DMS79 treated with DMSO at 0.1 percent for 48 hours (cell line): Measurements from ENCODE around the gene TAF1A.

ENCODE experiments used
- DNase-seq: peaks from one replicate; lab custom pipeline; 2025; lab: John Stamatoyannopoulos, UW

Gene TAF1A

DNA sequence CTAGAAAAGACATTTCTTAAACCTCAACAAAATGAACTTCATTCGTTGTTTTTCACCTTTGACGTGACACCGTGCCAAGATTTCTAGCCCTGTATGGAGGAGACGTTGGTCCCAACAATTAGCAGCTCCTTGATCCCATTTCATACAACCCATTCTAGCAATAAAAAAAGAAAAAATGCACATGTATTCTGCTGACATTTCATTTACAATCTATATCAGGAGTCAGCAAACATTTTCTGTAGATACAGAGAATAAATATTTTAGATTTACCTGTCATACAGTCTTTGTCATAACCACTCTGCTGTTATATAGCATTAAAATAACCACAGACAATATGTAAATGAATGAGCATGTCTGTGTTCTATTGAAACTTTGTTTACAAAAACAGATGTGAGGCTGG lies 7.0 kb upstream of the TAF1A start:
- DNase-seq = no peak

DNA sequence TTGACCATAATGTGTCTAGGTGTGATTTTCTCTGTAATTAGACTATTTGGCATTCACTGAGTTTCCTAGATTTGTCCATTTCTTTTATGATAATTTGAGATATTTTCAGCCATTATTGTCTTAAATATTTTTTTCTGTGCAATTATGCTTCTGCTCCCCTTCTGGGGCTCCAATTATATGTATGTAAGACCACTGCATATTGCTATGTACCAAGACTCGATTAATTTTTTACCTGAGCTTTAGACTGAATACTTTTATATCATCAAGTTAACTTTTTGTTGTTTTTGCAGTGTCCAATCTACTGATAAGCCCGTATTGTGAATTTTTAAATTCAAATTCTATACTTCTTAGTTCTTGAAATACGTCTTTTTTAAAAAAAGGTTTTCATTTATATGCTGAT lies 5.1 kb upstream of the TAF1A start:
- DNase-seq = no peak

DNA sequence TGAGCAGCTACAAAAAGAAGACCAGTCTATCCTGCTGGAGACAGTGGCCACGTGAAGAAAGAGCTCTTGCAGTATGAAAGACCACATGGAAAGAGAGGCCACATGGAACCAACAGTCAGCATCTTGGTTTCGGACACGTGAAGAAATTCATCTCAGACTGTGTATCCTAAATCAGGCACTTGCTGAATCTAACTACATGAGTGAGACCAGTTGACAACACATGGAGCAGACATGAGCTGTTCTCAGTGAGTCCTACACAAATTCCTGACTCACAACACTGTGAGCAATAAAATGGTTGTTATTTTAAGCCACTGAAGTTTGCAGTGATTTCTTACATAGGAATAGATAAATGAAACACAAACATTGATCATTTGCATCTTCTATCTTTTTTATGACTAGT lies 2.4 kb upstream of the TAF1A start:
- no peak for DNase-seq

DNA sequence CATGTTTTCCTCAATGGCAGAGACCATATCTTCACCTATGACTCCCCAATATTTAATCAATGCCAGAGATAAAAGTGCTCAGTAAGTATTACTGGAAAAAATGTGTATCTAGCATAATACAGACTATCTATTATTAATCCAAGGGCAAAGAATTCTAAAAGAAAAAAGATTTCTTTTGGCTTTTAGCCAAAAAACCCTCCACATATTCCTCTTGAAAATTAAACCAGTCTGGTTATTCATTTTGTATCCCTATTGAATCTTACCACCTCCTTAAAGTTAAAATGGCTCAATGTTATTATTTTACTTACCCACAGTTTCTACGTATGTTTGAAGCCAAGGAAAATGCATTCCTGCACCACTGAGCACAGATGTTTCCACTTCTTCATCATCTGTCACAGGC lies 1.6 kb downstream of the TAF1A start:
- no peak for DNase-seq

DNA sequence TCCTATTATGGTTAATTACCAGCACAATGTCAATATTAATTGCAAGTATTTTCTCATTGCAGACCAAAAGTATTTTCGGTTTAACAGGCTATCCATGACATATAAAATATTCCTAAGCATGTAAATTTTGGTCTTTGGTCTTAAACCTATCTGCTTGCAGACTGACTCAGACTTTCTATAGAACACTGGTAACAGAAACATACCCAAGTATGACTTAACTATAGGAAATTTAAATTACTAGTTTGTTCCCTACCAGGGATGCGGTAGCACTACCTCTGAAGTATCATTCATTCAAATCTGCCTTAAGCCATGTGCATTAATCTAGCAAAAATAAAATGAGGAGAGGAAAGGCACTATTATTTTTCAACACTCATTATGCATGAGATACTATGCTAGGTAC lies 2.9 kb downstream of the TAF1A start:
- no peak for DNase-seq

DNA sequence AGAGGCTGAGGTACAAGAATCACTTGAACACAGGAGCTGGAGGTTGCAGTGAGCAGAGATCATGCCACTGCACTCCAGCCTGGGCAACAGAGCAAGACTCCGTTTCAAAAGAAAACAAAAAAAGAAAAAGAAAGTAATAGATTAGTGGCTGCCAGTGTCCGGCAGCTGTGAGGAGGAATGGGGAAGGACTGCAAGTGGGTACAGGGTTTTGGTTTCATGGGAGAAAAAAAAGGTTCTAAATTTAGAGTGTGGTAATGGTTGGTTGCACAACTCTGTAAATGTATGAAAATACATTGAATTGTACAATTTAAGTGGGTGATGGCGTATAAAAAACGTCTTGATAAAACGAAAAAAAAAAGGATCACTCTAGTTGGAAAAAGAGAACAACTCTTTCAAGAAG lies 6.7 kb downstream of the TAF1A start:
- no peak for DNase-seq

DNA sequence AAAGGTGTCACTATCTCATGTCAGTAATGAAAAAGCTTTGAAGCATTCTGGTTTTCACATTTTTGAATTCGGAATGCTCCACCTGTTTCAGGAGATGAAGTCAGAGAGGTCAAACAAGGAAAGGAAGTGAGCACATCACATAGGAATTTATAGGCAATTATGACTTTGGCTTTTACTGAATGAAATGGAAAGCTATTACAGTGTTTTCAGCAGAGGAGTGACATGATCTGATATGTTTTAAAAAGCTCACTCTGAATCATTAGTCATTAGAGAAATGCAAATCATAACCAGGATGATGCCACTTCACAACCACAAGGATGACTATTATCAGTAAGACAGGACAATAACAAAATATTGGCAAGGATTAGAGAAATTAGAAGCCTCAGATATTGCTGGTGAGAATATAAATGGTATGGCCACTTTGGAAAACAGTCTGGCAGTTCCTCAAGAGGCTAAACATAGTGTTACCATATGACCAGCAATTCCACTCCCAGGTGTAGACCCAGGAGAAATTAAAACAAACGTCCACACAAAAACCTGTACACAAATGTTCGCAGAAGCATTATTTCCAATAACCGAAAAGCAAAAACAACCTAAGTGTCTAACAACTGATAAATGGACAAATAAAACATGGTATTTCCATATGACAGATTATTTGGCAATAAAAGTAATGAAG lies 7.5 kb downstream of the TAF1A start:
- no peak for DNase-seq

DNA sequence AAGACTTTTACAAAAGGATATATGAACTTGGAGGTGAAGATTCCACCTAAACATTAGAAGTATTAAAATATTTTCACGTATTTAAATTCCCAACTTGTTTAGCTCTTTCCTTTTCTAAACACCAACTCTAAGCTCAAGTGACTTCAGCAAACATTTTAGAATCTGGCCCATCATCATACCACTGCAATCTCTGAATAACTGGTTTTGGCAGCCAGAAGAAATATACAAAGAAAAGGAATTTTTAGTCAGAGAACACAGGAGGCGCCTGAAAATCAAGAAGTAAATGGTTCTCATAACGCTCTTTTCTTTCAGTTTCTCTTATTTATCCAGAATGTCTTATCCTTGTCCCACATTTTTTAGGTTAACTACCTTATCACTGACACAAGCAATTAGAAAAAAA lies 10.4 kb downstream of the TAF1A start:
- no peak for DNase-seq

DNA sequence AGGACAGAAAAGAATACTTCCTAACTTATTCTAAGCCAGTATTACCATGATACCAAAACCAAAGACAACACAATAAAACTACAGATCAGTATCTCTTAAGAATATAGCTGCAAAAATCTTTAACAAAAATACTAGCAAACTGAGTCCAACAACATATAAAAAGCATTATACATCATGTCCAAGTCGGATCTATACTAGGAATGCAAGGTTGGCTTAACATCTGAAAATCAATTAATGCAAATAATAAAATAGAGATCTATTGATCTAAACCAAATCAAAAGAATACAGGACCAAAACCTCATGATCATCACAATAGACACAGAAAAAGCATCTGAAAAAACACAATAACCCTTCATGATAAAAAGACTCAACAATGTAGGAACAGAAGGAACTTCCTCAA lies 18.9 kb downstream of the TAF1A start:
- no peak for DNase-seq

DNA sequence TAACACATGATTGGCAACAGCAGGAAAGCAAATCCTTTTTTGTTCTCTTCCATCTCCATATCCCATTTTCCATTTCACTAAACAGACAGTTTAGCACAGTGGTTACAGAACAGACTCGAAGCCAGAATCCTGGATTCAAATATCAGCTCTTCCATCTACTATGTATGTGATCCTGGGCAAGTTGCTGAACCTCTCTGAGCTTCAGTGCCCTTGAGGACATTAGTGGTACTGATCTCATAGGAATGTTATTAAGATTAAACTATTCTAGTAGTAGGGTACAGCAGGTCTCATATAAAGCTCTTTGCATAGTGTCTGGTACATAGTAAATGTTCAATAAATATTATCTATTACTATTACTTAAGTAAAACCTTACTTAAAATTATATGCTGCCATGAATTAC lies 28.1 kb downstream of the TAF1A start:
- DNase-seq = no peak

DNA sequence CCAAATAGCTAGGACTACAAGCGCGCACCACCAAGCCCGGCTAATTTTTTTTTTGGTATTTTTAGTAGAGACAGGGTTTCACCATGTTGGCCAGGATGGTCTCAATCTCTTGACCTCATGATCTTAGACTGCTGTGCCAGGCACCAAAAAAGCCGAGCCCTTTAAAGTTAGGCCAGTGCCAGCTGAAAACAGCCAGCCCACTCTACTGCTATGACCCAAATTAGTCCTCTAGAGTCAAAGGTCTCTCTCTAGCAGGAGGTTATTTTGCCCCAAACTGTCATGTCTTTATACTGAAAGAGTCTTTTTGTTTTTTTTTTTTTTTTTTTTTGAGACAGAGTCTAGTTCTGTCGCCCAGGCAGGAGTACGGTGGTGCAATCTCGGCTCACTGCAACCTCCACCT lies 32.2 kb downstream of the TAF1A start:
- no peak for DNase-seq

DNA sequence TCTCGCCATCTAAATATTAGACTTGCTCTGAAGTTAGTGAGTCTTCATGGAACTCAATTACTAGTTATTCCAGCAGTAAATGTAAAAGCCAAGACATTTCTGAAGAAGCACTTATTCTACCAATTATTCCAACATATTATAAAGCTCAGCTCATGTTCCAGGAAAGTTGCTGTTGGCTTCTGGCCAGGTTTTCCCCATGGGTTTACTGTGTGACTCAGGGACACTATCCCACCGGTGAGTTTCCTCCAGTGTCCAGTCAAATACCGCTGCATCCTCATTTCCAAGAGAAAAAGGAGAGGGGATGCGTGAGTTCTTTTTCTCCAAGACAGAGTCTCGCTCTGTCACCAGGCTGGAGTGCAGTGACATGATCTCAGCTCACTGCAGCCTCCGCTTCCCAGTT lies 32.6 kb downstream of the TAF1A start:
- no peak for DNase-seq

DNA sequence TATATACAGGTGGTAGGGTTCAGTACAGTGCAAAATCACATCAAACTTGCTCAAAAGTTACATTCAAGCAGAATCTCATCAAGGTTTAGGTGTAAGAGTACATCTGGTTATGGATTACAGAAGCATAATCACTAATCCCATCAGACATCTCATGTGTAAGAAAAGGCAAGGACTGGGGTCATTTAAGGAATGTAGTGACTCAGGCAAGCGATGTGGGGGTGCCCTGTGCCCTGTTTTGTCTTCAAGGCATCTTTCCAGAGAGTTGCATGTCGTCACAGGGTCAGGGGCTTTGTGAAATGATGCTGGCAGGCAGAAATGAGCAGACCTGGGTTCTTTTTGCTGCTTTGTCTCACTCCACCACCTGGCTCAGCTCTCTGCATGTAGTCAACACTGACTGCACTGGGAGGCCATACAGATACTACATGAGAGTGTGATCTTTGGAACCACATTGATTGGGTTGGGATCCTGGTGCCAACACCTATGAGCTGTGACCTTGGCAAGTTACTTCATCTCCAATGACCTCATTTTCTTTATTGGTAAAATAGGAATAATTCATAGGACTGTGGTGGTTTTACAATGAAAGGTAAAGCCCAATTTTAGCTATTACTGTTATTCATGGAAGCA lies 33.6 kb downstream of the TAF1A start:
- DNase-seq = no peak

DNA sequence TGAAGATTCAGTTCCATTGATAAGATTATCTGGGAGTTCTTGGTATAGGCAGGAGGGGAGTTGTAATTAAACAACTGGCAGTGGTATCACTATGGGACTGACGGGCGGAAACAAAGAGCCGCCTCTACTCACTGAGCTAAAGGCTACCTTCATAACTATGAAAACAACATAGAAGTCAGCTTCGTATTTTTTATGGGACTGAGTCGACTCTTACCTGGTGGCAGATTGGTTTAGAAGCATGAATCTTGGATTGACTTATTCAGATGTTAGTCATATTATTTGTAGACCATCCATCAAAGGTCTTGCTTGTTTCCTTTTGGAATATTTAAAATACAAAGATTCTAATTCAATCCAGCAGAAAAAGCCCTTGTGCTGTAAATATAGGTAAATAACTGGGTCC lies 35.6 kb downstream of the TAF1A start:
- no peak for DNase-seq

DNA sequence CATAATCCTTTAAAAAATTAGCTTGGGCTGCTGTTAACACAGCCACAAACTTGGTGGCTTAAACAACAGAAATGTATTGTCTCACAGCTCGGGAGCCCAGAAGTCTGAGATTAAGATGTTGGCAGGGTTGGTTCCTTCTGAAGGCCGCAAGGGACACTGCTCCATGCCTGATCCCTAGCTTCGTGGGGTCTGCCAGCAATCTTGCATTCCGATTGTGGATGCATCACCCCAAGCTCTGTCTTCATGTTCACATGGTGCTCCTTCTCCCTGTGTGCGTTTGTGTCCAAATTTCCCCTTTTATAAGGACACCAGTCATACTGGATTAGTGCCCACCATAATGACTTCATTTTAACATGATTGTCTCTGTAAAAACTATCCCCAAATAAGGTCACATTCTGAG lies 36.9 kb downstream of the TAF1A start:
- DNase-seq = no peak

DNA sequence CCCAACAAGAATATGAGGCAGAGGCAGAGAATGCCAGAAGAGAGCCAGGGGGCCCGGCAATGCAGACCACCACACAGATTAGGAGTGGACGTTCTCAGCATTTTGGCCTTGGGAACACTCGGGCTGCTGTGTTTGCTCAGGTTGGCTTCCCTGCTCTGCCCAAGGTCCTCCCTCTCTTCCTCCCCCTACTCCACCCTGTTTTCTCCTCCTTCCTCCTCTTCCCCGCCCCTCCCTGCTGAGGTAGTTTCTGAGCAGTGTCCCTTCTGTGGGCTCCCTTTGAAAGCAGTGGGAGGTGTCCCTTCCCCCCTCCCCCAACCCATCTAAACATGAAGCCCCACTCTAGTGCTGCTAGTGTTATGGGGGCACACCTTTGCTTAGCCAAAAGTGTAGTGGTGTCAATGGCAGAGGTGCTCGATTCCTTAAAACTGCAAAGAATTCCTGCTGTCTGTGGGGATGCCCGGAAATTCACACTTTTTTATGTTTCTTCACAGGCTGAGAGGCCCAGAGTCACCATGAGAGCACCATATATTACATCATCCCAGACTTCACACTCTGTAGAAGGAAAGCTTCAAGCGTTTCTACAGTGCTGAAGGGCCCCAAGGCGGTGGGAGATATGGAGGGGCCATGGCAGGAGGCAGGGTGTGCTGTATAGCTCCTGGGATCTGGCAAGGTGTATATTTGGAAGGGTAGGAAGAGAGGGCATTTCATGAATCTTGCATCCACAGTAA lies 41.6 kb downstream of the TAF1A start, which contains the start of gene HHIPL2:
TSS of gene HHIPL2 (minus strand) at position 161 of the 728 bp plus-strand sequence. CDS start at position 101, 60 bp downstream.
- no peak for DNase-seq

DNA sequence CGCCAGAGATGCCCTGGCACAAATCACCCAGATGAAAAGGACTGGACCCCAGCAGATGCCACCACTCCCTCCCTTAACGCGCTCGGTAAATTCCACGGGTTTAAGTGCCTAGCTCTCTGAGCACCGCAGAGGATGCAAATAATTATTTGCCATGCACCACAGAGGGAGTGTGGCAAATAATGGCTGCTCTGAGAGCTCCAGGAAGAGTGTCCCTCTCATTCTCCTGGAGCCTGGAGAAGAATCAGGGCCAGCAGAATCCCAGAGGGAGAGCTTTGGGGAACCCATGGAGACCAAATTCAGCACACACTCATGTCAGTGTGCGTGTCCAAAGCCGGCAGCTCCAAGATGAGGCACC lies 42.5 kb downstream of the TAF1A start:
- DNase-seq = peak; percentile 66

DNA sequence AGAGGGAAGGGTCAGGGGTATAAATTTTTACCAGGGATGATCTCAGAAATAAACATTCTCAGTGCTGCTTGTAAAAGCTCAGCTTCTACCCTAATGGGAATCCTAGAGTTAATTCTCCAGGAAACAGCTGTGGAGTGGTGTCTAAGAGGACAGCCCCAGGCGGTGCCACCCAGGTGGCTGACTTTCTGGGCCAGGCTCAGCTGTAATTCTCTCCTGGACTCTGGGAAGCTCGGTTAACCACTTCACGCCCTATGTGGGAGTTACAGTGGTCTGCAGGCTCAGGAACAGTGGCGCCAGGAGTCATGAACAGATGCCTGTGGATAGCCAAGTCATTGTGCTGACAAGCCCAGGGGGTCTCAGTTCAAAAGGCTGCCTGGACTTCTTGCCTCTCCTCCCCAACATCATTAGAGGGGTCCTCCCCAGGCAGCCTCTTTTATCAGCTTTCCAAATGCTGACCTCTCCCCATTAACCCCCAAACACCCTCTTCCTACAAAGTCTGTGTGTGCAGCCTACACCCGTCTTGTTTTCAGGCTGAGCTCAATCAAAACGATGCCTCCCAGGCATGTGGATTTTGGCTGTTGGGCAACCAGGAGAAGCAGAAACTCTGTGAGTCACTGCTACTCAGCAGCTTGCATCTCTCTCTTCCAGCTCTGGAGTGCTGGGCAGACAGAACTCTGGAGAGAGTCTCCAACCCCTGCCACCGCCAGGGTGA lies 43.0 kb downstream of the TAF1A start:
- peak; percentile 66 for DNase-seq

DNA sequence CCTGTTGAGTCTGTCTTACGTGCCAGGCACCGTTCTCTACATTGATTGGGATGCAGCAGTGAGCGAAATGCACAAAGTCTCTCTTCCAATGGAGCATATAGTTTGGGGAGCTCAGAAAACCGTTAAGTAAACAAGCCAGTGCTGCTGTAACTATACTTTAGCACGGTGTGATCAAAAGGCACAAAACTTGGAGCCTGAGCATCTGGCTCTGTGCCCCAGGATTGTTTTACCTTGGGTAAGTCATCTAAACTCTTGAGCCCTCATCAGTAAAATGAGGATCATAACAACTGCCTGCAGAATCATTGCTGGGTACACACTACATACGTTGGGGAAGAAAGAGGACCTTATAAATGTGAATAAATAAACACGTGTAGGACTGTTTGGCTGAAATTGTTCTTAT lies 43.6 kb downstream of the TAF1A start:
- peak; percentile 56 for DNase-seq

DNA sequence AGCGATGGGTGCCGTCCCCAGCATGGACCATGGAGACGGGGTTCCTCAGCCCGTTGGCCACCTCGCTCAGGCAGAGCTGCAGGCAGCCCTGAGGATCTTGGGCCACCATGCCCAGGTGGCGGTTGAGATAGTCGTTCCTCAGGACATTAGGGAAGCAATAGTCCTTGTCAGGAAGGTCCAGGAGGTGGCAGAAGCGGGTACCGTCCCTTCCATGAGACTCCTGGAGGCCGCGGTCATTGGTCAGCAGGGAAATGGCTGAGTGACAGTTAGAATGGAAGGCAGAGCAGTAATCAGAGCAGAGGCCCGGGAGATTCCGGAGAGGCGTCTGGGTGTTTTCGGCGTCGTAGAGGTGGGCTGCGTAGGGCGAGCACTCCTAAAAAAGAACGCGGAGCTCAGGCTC lies 45.9 kb downstream of the TAF1A start:
- no peak for DNase-seq

DNA sequence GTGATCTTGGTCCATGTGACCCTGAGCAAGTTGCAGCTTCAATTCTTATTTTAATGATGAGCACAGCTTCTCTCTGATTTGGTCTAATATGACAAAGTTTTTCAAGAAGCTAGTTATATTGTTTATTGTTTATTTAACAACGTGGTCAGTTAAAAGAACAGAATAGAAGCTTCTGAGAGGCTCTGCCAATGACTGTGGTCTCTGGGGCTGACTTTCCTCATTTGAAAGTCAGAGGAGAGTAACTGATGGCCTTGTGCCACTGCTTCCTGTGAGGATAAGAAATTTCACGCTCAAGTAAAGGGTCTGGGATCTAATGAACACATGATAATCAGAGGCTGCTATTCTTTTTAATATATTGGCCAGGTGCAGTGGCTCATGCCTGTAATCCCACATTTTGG lies 49.1 kb downstream of the TAF1A start:
- DNase-seq = no peak

DNA sequence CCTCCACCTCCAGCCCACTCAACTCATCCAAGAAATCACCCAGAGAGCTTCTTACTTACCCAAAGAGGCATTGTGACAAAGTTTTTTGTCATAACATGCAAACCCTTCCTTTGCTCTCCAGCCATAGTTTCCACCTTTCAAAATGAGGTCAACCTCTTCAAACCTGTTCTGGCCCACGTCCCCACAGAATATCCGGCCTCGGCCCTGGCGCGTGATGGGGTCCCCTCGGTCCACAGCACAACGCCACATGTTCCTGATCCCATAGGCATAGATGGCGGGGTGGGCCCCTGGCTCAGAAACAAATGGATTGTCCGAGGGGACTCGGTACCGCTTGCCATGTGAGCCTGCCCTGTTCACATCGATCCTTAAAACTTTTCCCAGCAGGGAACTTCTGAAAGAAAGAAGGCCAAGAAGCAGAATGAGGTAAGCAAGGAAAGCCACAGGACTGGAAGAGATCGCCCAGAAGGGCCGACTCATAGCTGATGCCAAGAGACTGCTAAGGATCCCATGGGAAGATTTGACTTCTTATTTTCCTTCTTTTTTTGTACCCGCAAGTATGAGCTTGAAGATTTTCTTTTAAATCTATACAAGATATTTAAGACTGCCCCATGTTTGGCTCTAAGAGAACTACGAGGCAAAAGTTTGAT lies 49.7 kb downstream of the TAF1A start:
- DNase-seq = no peak
